ENCODE results near the gene ANKRD13D.

ANKRD13D gene

DNA sequence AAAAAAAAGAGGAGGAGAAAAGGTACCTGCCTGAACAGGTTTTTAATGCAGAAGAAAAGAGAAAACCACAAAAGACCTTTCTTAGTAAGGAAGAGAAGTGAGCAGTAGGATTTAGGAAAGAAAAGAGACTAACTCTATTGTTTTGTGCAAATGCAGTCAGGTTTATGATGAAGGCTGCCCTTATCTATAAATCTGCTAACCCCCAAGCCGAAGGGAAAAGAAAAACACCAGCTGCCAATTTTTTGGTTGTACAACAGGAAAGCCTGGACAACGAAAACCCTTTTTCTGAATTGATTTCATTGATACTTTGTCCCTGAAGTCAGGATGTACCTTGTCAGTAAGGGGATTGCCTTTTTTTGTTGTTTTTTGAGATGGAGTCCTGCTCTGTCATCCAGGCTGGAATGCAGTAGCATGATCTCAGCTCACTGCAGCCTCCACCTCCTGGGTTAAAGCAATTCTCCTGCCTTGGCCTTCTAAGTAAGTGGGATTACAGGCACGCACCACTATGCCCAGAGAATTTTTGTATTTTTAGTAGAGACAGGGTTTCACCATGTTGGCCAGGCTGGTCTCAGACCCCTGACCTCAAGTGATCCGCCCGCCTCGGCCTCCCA is 43.1 kb downstream of the ANKRD13D start:
- no peak for FAIRE-seq

DNA sequence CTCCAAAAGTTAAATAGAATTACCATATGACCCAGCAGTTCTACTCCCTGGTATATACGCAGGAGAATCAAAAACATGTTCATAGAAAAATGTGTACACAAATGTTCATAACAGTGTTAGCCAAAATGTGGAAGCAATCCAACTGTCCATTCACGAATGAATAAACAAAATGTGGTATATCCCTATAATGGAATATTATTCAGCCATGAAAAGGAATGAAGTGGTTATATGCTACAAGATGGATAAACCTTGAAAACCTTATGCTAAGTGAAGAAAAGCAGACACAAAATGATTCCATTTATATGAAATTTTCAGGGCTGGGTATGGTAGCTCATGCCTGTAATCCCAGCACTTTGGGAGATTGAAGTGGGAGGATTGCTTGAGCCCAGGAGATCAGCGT is 48.2 kb downstream of the ANKRD13D start:
- FAIRE-seq, result no peak

DNA sequence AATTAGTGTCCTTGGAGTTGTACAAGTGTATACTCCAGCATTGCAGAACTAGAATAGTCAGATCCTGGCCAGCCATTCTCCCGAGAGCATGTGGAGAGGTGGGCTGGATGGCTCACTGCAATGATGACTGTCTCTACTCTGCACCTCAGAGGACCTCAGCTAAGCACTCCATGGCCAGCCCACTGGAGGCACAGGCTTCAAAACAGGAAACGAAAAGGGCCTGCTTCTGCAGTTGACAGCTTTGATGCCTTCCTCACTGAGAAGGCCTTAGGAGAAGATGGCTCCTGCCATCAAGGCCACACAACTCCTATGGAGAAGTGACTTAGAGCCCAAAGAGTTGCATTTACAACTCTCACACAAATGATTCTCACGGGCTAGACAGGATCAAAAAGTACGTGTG is 55.2 kb downstream of the ANKRD13D start:
- no peak for FAIRE-seq

DNA sequence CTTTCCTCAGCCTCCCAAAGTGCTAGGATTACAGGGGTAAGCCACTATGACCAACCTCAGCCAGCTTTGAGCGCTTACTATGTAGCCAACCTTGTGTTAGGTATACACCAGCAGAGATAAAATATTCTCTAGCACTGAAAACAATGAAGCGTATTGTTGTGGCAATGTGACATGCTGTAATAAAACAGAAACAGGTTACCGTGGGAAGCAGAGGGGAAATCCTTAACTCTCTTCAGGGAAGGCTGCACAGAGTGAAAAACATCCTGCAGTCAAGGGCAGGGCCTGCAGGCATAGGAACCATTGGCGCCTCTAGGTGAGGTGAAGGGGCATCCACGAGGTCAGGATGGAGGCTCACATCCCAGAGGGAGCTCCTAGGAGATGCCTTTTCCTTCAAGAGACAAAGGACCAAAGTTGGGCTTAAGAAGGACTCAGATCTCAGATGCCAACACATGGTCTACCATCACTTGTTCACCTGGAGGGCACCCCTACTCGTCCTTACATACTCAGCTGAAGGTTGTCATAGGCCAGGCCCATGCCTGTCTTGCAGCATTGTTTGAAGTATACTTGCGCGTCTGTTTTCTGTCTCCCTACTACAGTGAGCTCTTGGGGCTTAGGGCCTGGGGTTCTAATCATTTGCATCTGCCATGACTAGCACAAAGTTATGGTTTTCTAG is 56.3 kb downstream of the ANKRD13D start:
- no peak for FAIRE-seq

DNA sequence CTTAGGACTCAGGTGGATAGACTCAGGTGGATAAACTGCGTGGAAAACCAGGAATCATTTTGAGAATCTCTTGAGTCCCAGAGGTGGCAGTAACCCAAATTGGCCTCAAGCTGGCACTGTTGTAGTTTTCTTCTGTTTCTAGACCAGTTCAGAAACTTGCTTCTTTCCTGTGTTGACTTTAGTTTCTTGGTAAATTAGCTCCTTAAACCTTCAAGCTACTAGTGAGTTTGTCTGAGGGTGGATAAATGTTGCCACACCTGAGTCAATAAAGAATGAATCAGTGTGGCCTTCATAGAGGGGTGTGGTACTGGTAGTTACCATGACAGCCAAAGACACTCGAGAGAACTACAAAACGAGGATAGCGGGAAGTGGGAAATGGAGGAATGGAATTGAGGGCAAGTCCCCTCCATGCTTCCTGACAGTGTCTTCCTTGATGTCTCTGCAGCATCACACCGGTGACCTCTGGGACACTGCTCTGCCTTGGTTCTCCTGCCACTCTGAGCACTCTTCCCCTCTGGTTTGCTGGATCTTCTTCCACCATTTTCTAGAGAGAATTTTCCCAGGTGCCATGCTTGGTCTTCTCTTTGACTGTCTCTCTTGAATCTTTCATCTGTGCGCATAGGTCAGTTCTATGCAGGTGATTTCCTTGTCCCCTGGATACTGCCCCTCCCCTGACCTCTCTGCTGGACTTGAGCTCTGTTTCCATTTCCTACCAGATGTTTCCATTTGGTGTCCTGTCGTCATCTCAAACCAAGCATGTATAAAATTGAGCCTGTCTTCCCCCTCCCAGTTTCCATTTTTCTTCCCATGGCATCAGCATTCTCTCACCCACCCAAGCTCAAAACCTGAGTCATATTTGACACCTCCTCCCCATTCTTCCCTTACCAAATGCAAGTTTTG is 57.1 kb downstream of the ANKRD13D start:
- no peak for FAIRE-seq

DNA sequence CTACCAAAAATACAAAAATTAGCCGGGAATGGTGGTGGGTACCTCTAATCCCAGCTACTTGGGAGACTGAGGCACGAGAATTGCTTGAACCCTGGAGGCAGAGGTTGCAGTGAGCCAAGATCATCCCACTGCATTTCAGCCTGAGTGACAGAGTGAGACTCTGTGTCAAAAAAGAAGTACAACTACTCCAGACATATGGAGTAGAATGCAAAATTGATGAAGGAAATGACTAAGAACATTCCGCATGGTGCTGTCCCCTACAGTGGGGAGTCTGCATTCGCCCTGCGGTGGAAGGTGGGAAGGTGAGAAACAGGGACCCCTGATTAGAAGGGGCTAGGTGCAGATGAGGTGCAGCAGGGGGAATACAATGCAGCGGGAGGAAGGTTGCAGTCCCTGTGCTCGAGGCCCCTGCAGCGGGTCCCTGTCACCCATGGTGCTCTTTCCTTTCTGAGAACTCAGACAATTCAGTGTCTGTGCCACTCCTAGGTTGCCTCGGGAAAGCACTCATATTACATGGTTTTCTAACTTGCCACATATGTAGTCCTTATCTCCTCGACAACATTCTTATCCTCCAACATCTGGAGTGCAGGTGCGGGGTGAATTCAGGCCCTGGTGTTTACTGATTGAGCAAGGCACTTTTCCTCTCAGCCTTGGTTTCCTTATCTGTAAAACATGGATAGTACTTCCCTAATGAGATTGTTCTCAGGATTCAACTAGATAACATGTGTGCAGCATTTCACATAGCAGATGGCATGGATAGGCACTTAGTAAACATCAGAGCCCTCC is 59.1 kb downstream of the ANKRD13D start:
- FAIRE-seq, result no peak

DNA sequence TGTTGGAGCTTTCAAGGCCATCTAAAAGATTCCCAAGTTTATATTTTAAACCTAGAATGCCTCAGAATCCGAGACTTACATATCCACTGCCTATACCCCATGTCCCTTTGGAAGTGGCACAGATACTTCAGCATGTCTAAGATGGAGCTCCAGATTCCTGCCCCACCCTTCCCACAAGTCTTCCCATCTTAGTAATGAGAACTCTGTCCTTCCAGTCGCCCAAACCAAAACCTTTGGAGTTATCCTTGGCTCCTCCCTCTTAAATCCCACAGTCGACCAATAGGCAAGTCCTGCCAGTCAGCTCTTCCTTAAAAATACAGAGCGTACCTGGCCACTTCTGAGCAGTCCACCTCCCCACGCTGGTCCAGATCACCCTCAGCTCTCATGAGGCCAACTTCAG is 59.9 kb downstream of the ANKRD13D start:
- no peak for FAIRE-seq

DNA sequence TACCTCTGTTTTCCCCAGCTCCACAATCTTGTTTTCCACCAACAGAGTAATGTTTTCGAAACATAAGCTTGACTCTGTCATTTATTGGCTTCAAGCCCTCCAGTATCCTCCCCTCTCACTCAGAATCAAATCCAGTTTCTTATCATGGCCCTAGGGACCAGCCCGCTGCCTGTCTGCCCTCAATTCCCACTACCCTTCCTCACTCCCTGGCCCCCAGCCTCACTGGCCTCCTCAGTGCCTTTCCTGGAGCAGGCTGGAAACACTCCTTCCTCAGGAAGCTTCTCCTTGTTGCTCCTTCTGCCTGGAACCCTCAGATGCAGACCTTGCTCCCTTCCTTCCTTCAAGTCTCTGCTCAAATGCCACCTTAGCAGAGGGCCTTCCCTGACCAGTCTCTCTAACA is 60.4 kb downstream of the ANKRD13D start:
- FAIRE-seq, result no peak

DNA sequence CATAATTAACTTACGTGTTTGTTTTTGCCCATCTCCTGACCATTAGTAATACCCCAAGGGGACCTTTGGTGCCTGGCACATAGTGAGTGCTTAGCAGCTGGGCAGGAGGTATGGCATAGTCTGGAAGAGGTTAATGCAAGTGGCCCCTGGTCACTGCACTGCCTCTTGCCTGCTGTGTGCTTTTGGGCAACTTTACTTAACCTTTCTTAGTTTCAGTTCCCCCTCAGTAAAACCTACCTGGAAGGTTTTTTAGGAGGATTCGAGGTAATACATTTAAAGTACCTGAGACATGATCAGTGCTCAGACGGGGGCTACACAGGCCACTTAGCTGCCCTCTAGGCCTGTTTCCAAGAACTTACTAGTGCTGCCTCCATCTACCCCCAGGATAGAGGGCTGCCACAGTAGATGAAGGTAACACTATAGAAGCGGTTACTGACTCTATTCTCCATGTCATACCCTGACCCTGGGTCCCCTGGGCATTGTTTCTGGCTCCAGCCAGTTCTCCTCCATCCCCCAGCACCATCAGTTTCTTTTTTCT is 60.9 kb downstream of the ANKRD13D start:
- FAIRE-seq, result no peak

DNA sequence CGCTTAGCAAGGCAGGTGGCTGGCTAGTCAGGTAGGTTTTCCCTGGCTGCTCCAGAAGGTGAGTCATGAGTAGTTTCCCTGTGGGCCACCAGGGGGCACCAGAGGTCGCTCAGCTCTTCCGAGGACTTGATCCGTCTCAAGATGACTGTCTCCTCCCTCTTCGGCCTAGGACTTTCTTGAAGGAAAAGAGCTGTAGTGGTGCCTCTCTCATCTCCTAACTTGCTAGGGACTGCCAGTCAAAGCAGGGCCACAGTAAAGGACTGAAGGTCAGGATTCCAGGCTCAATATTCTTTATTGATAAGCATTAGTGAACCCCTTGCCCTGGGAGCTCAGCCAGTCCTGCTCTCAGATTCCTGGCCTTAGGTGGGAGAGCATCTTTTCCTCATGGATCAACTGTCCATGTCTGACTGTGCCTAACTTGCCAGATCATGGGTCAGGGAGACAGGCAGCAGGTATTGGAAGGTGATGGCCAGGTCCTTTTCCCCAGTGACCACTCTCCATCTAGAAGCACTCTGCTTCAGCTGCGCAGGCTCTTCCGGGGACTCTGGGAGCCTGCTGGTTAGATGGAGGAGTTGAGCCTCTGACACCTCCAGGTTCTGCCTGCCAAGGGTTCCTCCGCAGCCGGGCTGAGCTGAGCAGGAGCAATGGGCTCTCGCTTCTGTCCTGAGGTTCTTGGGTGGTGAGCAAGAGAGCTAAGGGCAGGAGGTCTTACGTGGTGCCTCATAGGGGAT is 62.3 kb downstream of the ANKRD13D start:
- no peak for FAIRE-seq
